Left colon (tissue), 2 donors: Measurements from ENCODE around the gene WDR19. TPM values are rescaled to one million over a fixed set of nuclear protein-coding genes. Genes with fewer than 3 reads are reported as not detected.
"Not testable (repeated sequence)": the region's sequence is repeated elsewhere in the genome, so short reads cannot be mapped to it uniquely, and the experiment has no call there.

ENCODE experiments used
- ATAC-seq: fragments of 200-7000 bp; cut with Tn5 transposase; one replicate; pipeline ENCODE4 v1.9.1; 2020; ENCODE audit warnings: mild to moderate bottlenecking, moderate library complexity
- DNase-seq, 2 donors: peaks; one replicate each; pipeline ENCODE4 v3.0.0-alpha.2; 2020
- intact Hi-C, 2 donors: fragments of 100-400 bp; cut with DNase I in 1 of 2; cut with micrococcal nuclease in 1 of 2; formaldehyde crosslinking; loops; one replicate each; pipeline versions ENCODE4 v1.11.2 to v1.14.0; 2022; cut with DNase I, micrococcal nuclease
- long read RNA-seq: library from polyadenylated mRNA; unstranded; transcript quantifications from one replicate; pipeline ENCODE4 v2.0.0, GENCODE V29; 2021
- total RNA-seq, 2 donors: library from RNA; stranded (reverse); fragmentation: NEBNext Ultra II Directional; extraction: Animal tissue kit (Norgen Biotek cat#: 25700); gene quantifications; one replicate each; pipeline ENCODE4 v1.2.1, GENCODE V29; 2021
- donor health status: DM: no; HTN: no; CAD: no.
- donor health status: DM: yes; HTN: yes; CAD: no.

WDR19 gene
- total RNA-seq, result 10 to 100 TPM in 1 of 2 donors, 1 to 10 TPM in 1; 5.8 to 13.0 TPM
- long read RNA-seq, full-length matches to known transcripts, result 1 of 2 reads
- long read RNA-seq, partial matches to known transcripts, result 1 of 2 reads
- long read RNA-seq, other reads (novel, unspliced or antisense), result 0 of 2 reads

- ATAC-seq (peak; percentile 99), DNase-seq (peak; percentile 98 to 99)
- intact Hi-C loops, result no loop called here
Observed at GRCh38 chr4:39181905-39182638, at the start of gene WDR19. Gene WDR19, plus strand, starts transcription at chr4:39182529. Its CDS starts 29 bp downstream, at chr4:39182558.

GRCh38 chr4:39133623-39134022 is 48.7 kb upstream of the WDR19 start:
- ATAC-seq, result no peak
- DNase-seq, result no peak
- intact Hi-C loops, result loop anchor here (2.0 to 10.0 kb wide), 3 partner anchors 231 to 369 kb away; no protein-coding TSS in a partner anchor

- DNase-seq (no peak), ATAC-seq (no peak)
- intact Hi-C loops, result loop anchor here (2.0 to 10.0 kb wide), 3 partner anchors 232 to 370 kb away; no protein-coding TSS in a partner anchor
Observed at GRCh38 chr4:39134683-39135306, 47.5 kb upstream of the WDR19 start.

GRCh38 chr4:39138227-39138626 is 44.1 kb upstream of the WDR19 start:
- not testable (repeated sequence) for DNase-seq, ATAC-seq
- intact Hi-C loops, result loop anchor here (10.0 kb wide), 2 partner anchors 243 to 373 kb away; no protein-coding TSS in a partner anchor

- intact Hi-C loops, result no loop called here
- ATAC-seq, result no peak
- DNase-seq, result no peak
Observed at GRCh38 chr4:39146211-39146610, 36.1 kb upstream of the WDR19 start.

GRCh38 chr4:39154009-39154408 is 28.3 kb upstream of the WDR19 start:
- DNase-seq (no peak), ATAC-seq (no peak)
- intact Hi-C loops, result no loop called here

GRCh38 chr4:39157520-39157919 is 24.8 kb upstream of the WDR19 start:
- DNase-seq, result no peak
- ATAC-seq, result no peak
- intact Hi-C loops, result no loop called here

- intact Hi-C loops, result no loop called here
- ATAC-seq (no peak), DNase-seq (no peak)
Observed at GRCh38 chr4:39166177-39166576, 16.2 kb upstream of the WDR19 start.

- intact Hi-C loops, result no loop called here
- DNase-seq, result no peak
- no peak for ATAC-seq
Observed at GRCh38 chr4:39166669-39167068, 15.7 kb upstream of the WDR19 start.

GRCh38 chr4:39169426-39169825 is 12.9 kb upstream of the WDR19 start:
- ATAC-seq (no peak), DNase-seq (no peak)
- intact Hi-C loops, result no loop called here

- ATAC-seq (no peak), DNase-seq (no peak)
- intact Hi-C loops, result no loop called here
Observed at GRCh38 chr4:39170301-39170700, 12.0 kb upstream of the WDR19 start.

- ATAC-seq (no peak), DNase-seq (no peak)
- intact Hi-C loops, result no loop called here
Observed at GRCh38 chr4:39178706-39179105, 3.6 kb upstream of the WDR19 start.

- ATAC-seq (no peak), DNase-seq (no peak)
- intact Hi-C loops, result no loop called here
Observed at GRCh38 chr4:39179681-39180080, 2.6 kb upstream of the WDR19 start.

- ATAC-seq, intact Hi-C loops, DNase-seq: not testable (repeated sequence)
Observed at GRCh38 chr4:39180629-39181028, 1.7 kb upstream of the WDR19 start.

- DNase-seq (no peak), ATAC-seq (no peak)
- intact Hi-C loops, result no loop called here
Observed at GRCh38 chr4:39181520-39181904, 817 bp upstream of the WDR19 start.

GRCh38 chr4:39201963-39202362 is 19.6 kb downstream of the WDR19 start:
- ATAC-seq, result no peak
- DNase-seq, result no peak
- intact Hi-C loops, result no loop called here

GRCh38 chr4:39204543-39204942 is 22.2 kb downstream of the WDR19 start:
- DNase-seq, result no peak
- intact Hi-C loops, result no loop called here
- ATAC-seq, result no peak

- no peak for DNase-seq
- intact Hi-C loops, result no loop called here
- no peak for ATAC-seq
Observed at GRCh38 chr4:39205000-39205399, 22.7 kb downstream of the WDR19 start.

- no peak for ATAC-seq
- intact Hi-C loops, result no loop called here
Observed at GRCh38 chr4:39205476-39205875, 23.1 kb downstream of the WDR19 start.

GRCh38 chr4:39227906-39228305 is 45.6 kb downstream of the WDR19 start:
- no peak for ATAC-seq
- no peak for DNase-seq
- intact Hi-C loops, result no loop called here

More at GRCh38 chr4:39205476-39205875, 23.1 kb downstream of the WDR19 start:
- no peak for DNase-seq
